ENCODE measurements around the gene MTMR12.

The MTMR12 gene

GRCh38 chr5:32279223-32279622 lies 33.5 kb downstream of the MTMR12 start:
- H3K4me3 ChIP-seq (ENCODE audit: insufficient read length, low read depth), result no peak overlapping the region
- no peak for TF ChIP-seq SUZ12 (IDR thresholded peaks at IDR 0.05; ENCODE audit: extremely low read depth, insufficient read depth, insufficient read length)
- no peak for TF ChIP-seq YY1 (IDR thresholded peaks at IDR 0.05; ENCODE audit: insufficient read depth, insufficient read length)
- no peak for TF ChIP-seq ZNF274 (IDR thresholded peaks at IDR 0.05; ENCODE audit: low read depth, low read length)
- H3K4me1 ChIP-seq (ENCODE audit: insufficient read depth, insufficient read length), result no peaks in the 10 kb centered on the region

GRCh38 chr5:32278406-32278805 lies 34.3 kb downstream of the MTMR12 start:
- no peak for TF ChIP-seq SUZ12 (IDR thresholded peaks at IDR 0.05; ENCODE audit: extremely low read depth, insufficient read depth, insufficient read length)
- no peak for TF ChIP-seq YY1 (IDR thresholded peaks at IDR 0.05; ENCODE audit: insufficient read depth, insufficient read length)
- no peak for TF ChIP-seq ZNF274 (IDR thresholded peaks at IDR 0.05; ENCODE audit: low read depth, low read length)
- Histone ChIP-seq H3K36me3 (ENCODE audit: insufficient read depth, insufficient read length, low read length) (peaks cover 15% of the 10 kb centered on the region), H3K4me1 (ENCODE audit: insufficient read depth, insufficient read length) (no peaks in the 10 kb centered on the region), H3K9ac (ENCODE audit: insufficient read length, low read depth) (no peak overlapping the region), H3K27me3 (ENCODE audit: insufficient read depth, insufficient read length) (no peaks in the 10 kb centered on the region), H3K9me3 (ENCODE audit: insufficient read depth, low read length) (no peaks in the 10 kb centered on the region), H3K4me3 (ENCODE audit: insufficient read length, low read depth) (no peak overlapping the region)
- no peak for DNase-seq (ENCODE audit: low read depth, low spot score)

More at GRCh38 chr5:32279223-32279622, 33.5 kb downstream of the MTMR12 start:
- H3K27me3 ChIP-seq (ENCODE audit: insufficient read depth, insufficient read length), result no peaks in the 10 kb centered on the region
- no peaks in the 10 kb centered on the region for H3K9me3 ChIP-seq (ENCODE audit: insufficient read depth, low read length)
- H3K9ac ChIP-seq (ENCODE audit: insufficient read length, low read depth), result no peak overlapping the region
- peaks cover 7% of the 10 kb centered on the region for H3K36me3 ChIP-seq (ENCODE audit: insufficient read depth, insufficient read length, low read length)
- no peak for DNase-seq (ENCODE audit: low read depth, low spot score)

- no peak overlapping the region for H3K9ac ChIP-seq (ENCODE audit: insufficient read length, low read depth)
- peaks cover 19% of the 10 kb centered on the region for H3K36me3 ChIP-seq (ENCODE audit: insufficient read depth, insufficient read length, low read length)
- H3K4me3 ChIP-seq (ENCODE audit: insufficient read length, low read depth), result no peak overlapping the region
Observed at GRCh38 chr5:32277798-32278197, 34.9 kb downstream of the MTMR12 start.

GRCh38 chr5:32276173-32276853 lies 36.4 kb downstream of the MTMR12 start:
- Histone ChIP-seq H3K36me3 (ENCODE audit: insufficient read depth, insufficient read length, low read length) (peaks cover 27% of the 10 kb centered on the region), H3K4me3 (ENCODE audit: insufficient read length, low read depth) (no peak overlapping the region), H3K27me3 (ENCODE audit: insufficient read depth, insufficient read length) (no peaks in the 10 kb centered on the region), H3K9me3 (ENCODE audit: insufficient read depth, low read length) (no peaks in the 10 kb centered on the region), H3K9ac (ENCODE audit: insufficient read length, low read depth) (no peak overlapping the region), H3K4me1 (ENCODE audit: insufficient read depth, insufficient read length) (no peaks in the 10 kb centered on the region)
- TF ChIP-seq ZNF274 (IDR thresholded peaks at IDR 0.05; ENCODE audit: low read depth, low read length) (no peak), SUZ12 (IDR thresholded peaks at IDR 0.05; ENCODE audit: extremely low read depth, insufficient read depth, insufficient read length) (no peak), YY1 (IDR thresholded peaks at IDR 0.05; ENCODE audit: insufficient read depth, insufficient read length) (no peak)
- DNase-seq (ENCODE audit: low read depth, low spot score), result peak; percentile 68

More at GRCh38 chr5:32277798-32278197, 34.9 kb downstream of the MTMR12 start:
- no peak for DNase-seq (ENCODE audit: low read depth, low spot score)
- Histone ChIP-seq H3K27me3 (ENCODE audit: insufficient read depth, insufficient read length) (no peaks in the 10 kb centered on the region), H3K9me3 (ENCODE audit: insufficient read depth, low read length) (no peaks in the 10 kb centered on the region), H3K4me1 (ENCODE audit: insufficient read depth, insufficient read length) (no peaks in the 10 kb centered on the region)
- TF ChIP-seq ZNF274 (IDR thresholded peaks at IDR 0.05; ENCODE audit: low read depth, low read length) (no peak), SUZ12 (IDR thresholded peaks at IDR 0.05; ENCODE audit: extremely low read depth, insufficient read depth, insufficient read length) (no peak), YY1 (IDR thresholded peaks at IDR 0.05; ENCODE audit: insufficient read depth, insufficient read length) (no peak)

- Histone ChIP-seq H3K9ac (ENCODE audit: insufficient read length, low read depth) (no peak overlapping the region), H3K4me1 (ENCODE audit: insufficient read depth, insufficient read length) (no peaks in the 10 kb centered on the region), H3K27me3 (ENCODE audit: insufficient read depth, insufficient read length) (no peaks in the 10 kb centered on the region), H3K9me3 (ENCODE audit: insufficient read depth, low read length) (no peaks in the 10 kb centered on the region), H3K36me3 (ENCODE audit: insufficient read depth, insufficient read length, low read length) (peaks cover 31% of the 10 kb centered on the region), H3K4me3 (ENCODE audit: insufficient read length, low read depth) (no peak overlapping the region)
- DNase-seq (ENCODE audit: low read depth, low spot score), result no peak
- TF ChIP-seq YY1 (IDR thresholded peaks at IDR 0.05; ENCODE audit: insufficient read depth, insufficient read length) (no peak), ZNF274 (IDR thresholded peaks at IDR 0.05; ENCODE audit: low read depth, low read length) (no peak), SUZ12 (IDR thresholded peaks at IDR 0.05; ENCODE audit: extremely low read depth, insufficient read depth, insufficient read length) (no peak)
Observed at GRCh38 chr5:32275396-32275741, 37.4 kb downstream of the MTMR12 start.

GRCh38 chr5:32274548-32275395 lies 38.0 kb downstream of the MTMR12 start:
- H3K27me3 ChIP-seq (ENCODE audit: insufficient read depth, insufficient read length), result no peaks in the 10 kb centered on the region
- no peaks in the 10 kb centered on the region for H3K9me3 ChIP-seq (ENCODE audit: insufficient read depth, low read length)
- no peaks in the 10 kb centered on the region for H3K4me1 ChIP-seq (ENCODE audit: insufficient read depth, insufficient read length)
- peaks cover 35% of the 10 kb centered on the region for H3K36me3 ChIP-seq (ENCODE audit: insufficient read depth, insufficient read length, low read length)
- TF ChIP-seq YY1 (IDR thresholded peaks at IDR 0.05; ENCODE audit: insufficient read depth, insufficient read length) (no peak), SUZ12 (IDR thresholded peaks at IDR 0.05; ENCODE audit: extremely low read depth, insufficient read depth, insufficient read length) (no peak), ZNF274 (IDR thresholded peaks at IDR 0.05; ENCODE audit: low read depth, low read length) (no peak)
- DNase-seq (ENCODE audit: low read depth, low spot score), result no peak
- H3K9ac ChIP-seq (ENCODE audit: insufficient read length, low read depth), result no peak overlapping the region
- no peak overlapping the region for H3K4me3 ChIP-seq (ENCODE audit: insufficient read length, low read depth)

- H3K4me3 ChIP-seq (ENCODE audit: insufficient read length, low read depth), result no peak overlapping the region
- peaks cover 33% of the 10 kb centered on the region for H3K36me3 ChIP-seq (ENCODE audit: insufficient read depth, insufficient read length, low read length)
- no peaks in the 10 kb centered on the region for H3K9me3 ChIP-seq (ENCODE audit: insufficient read depth, low read length)
- DNase-seq (ENCODE audit: low read depth, low spot score), result no peak
- H3K27me3 ChIP-seq (ENCODE audit: insufficient read depth, insufficient read length), result no peaks in the 10 kb centered on the region
- no peak overlapping the region for H3K9ac ChIP-seq (ENCODE audit: insufficient read length, low read depth)
- H3K4me1 ChIP-seq (ENCODE audit: insufficient read depth, insufficient read length), result no peaks in the 10 kb centered on the region
- TF ChIP-seq YY1 (IDR thresholded peaks at IDR 0.05; ENCODE audit: insufficient read depth, insufficient read length) (no peak), ZNF274 (IDR thresholded peaks at IDR 0.05; ENCODE audit: low read depth, low read length) (no peak), SUZ12 (IDR thresholded peaks at IDR 0.05; ENCODE audit: extremely low read depth, insufficient read depth, insufficient read length) (no peak)
Observed at GRCh38 chr5:32273821-32274220, 38.9 kb downstream of the MTMR12 start.
